Measurements from ENCODE around the gene CEL. TPM values are rescaled to one million over a fixed set of nuclear protein-coding genes. Genes with fewer than 3 reads are reported as not detected.
A peak's percentile ranks its signal among the peaks of the same experiment; 100 is the strongest.

Gene CEL
- total RNA-seq, 3 donors from 2014 or later = 0.29 to 0.98 (median 0.32) TPM

GRCh38 chr9:133119103-133119845 is 57.5 kb downstream of the CEL start:
- peak overlapping the region; percentile 94 to 98 for H3K27ac ChIP-seq
- no peaks in the 10 kb centered on the region for H3K27me3 ChIP-seq
- DNase-seq (ENCODE audit: low spot score in 2 of 2) = peak in 1 of 2 donors; percentile 79
- peak overlapping the region; percentile 83 to 97 (median 88) for H3K4me3 ChIP-seq
- H3K36me3 ChIP-seq = no peaks in the 10 kb centered on the region
- TF ChIP-seq POLR2A (IDR thresholded peaks at IDR 0.05) = no peak
- TF ChIP-seq CTCF (IDR thresholded peaks at IDR 0.05) = no peak
- peak in 2 of 3 donors; percentile 37 to 55 for TF ChIP-seq POLR2AphosphoS5 (IDR thresholded peaks at IDR 0.05)
- no peaks in the 10 kb centered on the region for H3K9me3 ChIP-seq
- peaks cover 37 to 47% of the 10 kb centered on the region in 2 donors for H3K4me1 ChIP-seq
- intact Hi-C loops (cut with DNase I; ENCODE audit: low total_unique reads) = no loop called here

- Histone ChIP-seq H3K27me3 (no peaks in the 10 kb centered on the region), H3K4me3 (peak overlapping the region; percentile 83 to 97 (median 88)), H3K27ac (peak overlapping the region; percentile 94 to 98), H3K4me1 (peaks cover 30 to 40% of the 10 kb centered on the region in 2 donors), H3K36me3 (no peaks in the 10 kb centered on the region), H3K9me3 (no peaks in the 10 kb centered on the region)
- TF ChIP-seq CTCF (IDR thresholded peaks at IDR 0.05) (no peak), POLR2A (IDR thresholded peaks at IDR 0.05) (no peak), POLR2AphosphoS5 (IDR thresholded peaks at IDR 0.05) (no peak)
- peak in 1 of 2 donors; percentile 63 for DNase-seq (ENCODE audit: low spot score in 2 of 2)
- intact Hi-C loops (cut with DNase I; ENCODE audit: low total_unique reads) = no loop called here
These were observed 58.2 kb downstream of the CEL start for GRCh38 chr9:133119846-133120500.

GRCh38 chr9:133120501-133121197 is 58.9 kb downstream of the CEL start:
- TF ChIP-seq CTCF (IDR thresholded peaks at IDR 0.05) (no peak), POLR2AphosphoS5 (IDR thresholded peaks at IDR 0.05) (peak in 1 of 3 donors; percentile 7), POLR2A (IDR thresholded peaks at IDR 0.05) (no peak)
- intact Hi-C loops (cut with DNase I; ENCODE audit: low total_unique reads) = no loop called here
- Histone ChIP-seq H3K27me3 (no peaks in the 10 kb centered on the region), H3K4me1 (peaks cover 34 to 35% of the 10 kb centered on the region in 2 donors), H3K4me3 (peak overlapping the region; percentile 83 to 97 (median 88)), H3K9me3 (no peaks in the 10 kb centered on the region), H3K27ac (peak overlapping the region; percentile 94 to 98), H3K36me3 (no peaks in the 10 kb centered on the region)
- DNase-seq (ENCODE audit: low spot score in 2 of 2) = no peak

Other genes starting within 250 kb of the CEL start
- 1 to 10 TPM in 2 of 3 donors, under 1 TPM in 1; 0.66 to 2.6 (median 1.0) TPM for gene AK8, start 183.7 kb upstream of the CEL start, total RNA-seq
- 1 to 10 TPM; 2.9 to 5.4 (median 5.0) TPM for gene SPACA9, start 183.1 kb upstream of the CEL start, total RNA-seq
- 10 to 100 TPM; 38.1 to 61.9 (median 48.2) TPM for gene TSC1, start 117.4 kb upstream of the CEL start, total RNA-seq
- gene GFI1B, start 83.3 kb upstream of the CEL start, total RNA-seq = not detected
- 10 to 100 TPM; 43.8 to 74.4 (median 68.2) TPM for gene GTF3C5, start 31.0 kb upstream of the CEL start, total RNA-seq
- gene RALGDS, start 59.3 kb downstream of the CEL start, total RNA-seq = 10 to 100 TPM; 52.0 to 94.1 (median 79.3) TPM
- gene GBGT1, start 101.9 kb downstream of the CEL start, total RNA-seq = 10 to 100 TPM; 14.8 to 21.3 (median 15.0) TPM
- gene OBP2B, start 147.3 kb downstream of the CEL start, total RNA-seq = under 1 TPM in 2 of 3 donors, not detected in 1; 0.88 to 0.98 TPM
- gene ABO, start 213.2 kb downstream of the CEL start, total RNA-seq = 1 to 10 TPM; 1.1 to 3.9 (median 2.8) TPM